Endothelial cell of umbilical vein (primary cell): ENCODE data around the gene ANKMY1.

ENCODE experiments used
- EZH2 ChIP-seq: IDR thresholded peaks from 2 replicates; pipeline ENCODE4 v1.6.1; 2012; ENCODE audit warnings: borderline replicate concordance, low read depth, mild to moderate bottlenecking, moderate library complexity, low read length, inconsistent platforms; ENCODE audit not compliant: severe bottlenecking
- FOS ChIP-seq: IDR thresholded peaks from 2 replicates; pipeline ENCODE4 v1.6.1; 2011; ENCODE audit warnings: mild to moderate bottlenecking, low read length, moderate library complexity, borderline replicate concordance; ENCODE audit not compliant: insufficient read depth
- GATA2 ChIP-seq: IDR thresholded peaks from 2 replicates; pipeline ENCODE4 v1.7.0; 2011; ENCODE audit warnings: low read depth, mild to moderate bottlenecking, moderate library complexity, mixed read lengths, low read length; ENCODE audit not compliant: insufficient read length, insufficient read depth
- JUN ChIP-seq: IDR thresholded peaks from 2 replicates; pipeline ENCODE4 v1.6.1; 2011; ENCODE audit warnings: borderline replicate concordance, low read depth; ENCODE audit not compliant: insufficient read length, insufficient read depth
- MYC ChIP-seq: IDR thresholded peaks from one replicate; pipeline ENCODE4 v1.6.1; 2011; ENCODE audit warnings: mild to moderate bottlenecking, low read depth, low read length
- POLR2A ChIP-seq: IDR thresholded peaks from 2 replicates; pipeline ENCODE4 v1.6.1; 2012; ENCODE audit warnings: low read depth, mild to moderate bottlenecking, control low read depth, low read length
- POLR2AphosphoS5 ChIP-seq: IDR thresholded peaks from 2 replicates; pipeline ENCODE4 v1.6.1; 2012; ENCODE audit warnings: low read depth, mild to moderate bottlenecking, control low read depth, low read length, moderate library complexity; ENCODE audit not compliant: insufficient read depth
- TF ChIP-seq, protein P1 (sequence below), 2 donors: IDR thresholded peaks; 1 replicate in 1 of 2; 2 replicates in 1 of 2; pipeline ENCODE4 v1.5.1; 2011; ENCODE audit warnings: low read length in 2 of 2, mild to moderate bottlenecking in 2 of 2, moderate library complexity in 2 of 2, control low read depth in 1 of 2, inconsistent platforms in 1 of 2, low read depth in 1 of 2; ENCODE audit not compliant: insufficient read depth in 1 of 2; ENCODE audit errors: extremely low read depth in 1 of 2
- TF ChIP-seq, protein P2 (sequence below): IDR thresholded peaks from 2 replicates; pipeline ENCODE4 v1.6.1; 2011; ENCODE audit not compliant: insufficient read depth, insufficient read length

DNA sequence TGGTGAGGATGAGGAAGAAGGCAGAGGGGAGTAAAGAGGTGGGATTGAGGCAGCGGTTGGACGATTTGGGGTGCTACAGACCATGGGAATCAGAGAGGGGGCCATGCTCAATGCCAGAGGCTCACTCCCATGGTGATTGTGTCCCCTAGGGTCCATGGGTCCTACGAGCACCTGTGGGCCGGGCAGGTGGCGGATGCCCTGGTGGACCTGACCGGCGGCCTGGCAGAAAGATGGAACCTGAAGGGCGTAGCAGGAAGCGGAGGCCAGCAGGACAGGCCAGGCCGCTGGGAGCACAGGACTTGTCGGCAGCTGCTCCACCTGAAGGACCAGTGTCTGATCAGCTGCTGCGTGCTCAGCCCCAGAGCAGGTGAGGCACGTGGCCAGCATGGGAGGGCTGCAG is 34.0 kb upstream of the ANKMY1 start:
- TF ChIP-seq, protein P1, sequence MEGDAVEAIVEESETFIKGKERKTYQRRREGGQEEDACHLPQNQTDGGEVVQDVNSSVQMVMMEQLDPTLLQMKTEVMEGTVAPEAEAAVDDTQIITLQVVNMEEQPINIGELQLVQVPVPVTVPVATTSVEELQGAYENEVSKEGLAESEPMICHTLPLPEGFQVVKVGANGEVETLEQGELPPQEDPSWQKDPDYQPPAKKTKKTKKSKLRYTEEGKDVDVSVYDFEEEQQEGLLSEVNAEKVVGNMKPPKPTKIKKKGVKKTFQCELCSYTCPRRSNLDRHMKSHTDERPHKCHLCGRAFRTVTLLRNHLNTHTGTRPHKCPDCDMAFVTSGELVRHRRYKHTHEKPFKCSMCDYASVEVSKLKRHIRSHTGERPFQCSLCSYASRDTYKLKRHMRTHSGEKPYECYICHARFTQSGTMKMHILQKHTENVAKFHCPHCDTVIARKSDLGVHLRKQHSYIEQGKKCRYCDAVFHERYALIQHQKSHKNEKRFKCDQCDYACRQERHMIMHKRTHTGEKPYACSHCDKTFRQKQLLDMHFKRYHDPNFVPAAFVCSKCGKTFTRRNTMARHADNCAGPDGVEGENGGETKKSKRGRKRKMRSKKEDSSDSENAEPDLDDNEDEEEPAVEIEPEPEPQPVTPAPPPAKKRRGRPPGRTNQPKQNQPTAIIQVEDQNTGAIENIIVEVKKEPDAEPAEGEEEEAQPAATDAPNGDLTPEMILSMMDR (IDR thresholded peaks at IDR 0.05; ENCODE audit: extremely low read depth in 1 of 2, insufficient read depth in 1 of 2, low read depth in 1 of 2, low read length in 2 of 2): no peak
- no peak for TF ChIP-seq JUN
- TF ChIP-seq POLR2A: no peak
- no peak for TF ChIP-seq EZH2
- TF ChIP-seq, protein P2, sequence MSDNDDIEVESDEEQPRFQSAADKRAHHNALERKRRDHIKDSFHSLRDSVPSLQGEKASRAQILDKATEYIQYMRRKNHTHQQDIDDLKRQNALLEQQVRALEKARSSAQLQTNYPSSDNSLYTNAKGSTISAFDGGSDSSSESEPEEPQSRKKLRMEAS: no peak
- no peak for TF ChIP-seq MYC
- no peak for TF ChIP-seq POLR2AphosphoS5
- no peak for TF ChIP-seq GATA2
- TF ChIP-seq FOS: no peak
